Breast epithelium (tissue), 3 donors: ENCODE measurements around the gene RNH1.

Experiments
- POLR2A ChIP-seq: fragments of 450-650 bp; IDR thresholded peaks from one replicate; pipeline ENCODE4 v1.6.1; 2016; ENCODE audit warnings: antibody characterized with exemption, mild to moderate bottlenecking, moderate library complexity
- POLR2AphosphoS5 ChIP-seq, 3 donors: sonication (generic); formaldehyde crosslinking; IDR thresholded peaks; one replicate each; pipeline ENCODE4 v1.6.1; 2017; ENCODE audit warnings: antibody characterized with exemption in 3 of 3
- TF ChIP-seq, protein P1 (sequence below), 3 donors: fragments of 450-650 bp; IDR thresholded peaks; one replicate each; pipeline ENCODE4 v1.5.1; 2016 to 2017; ENCODE audit warnings: antibody characterized with exemption in 3 of 3, mild to moderate bottlenecking in 3 of 3, moderate library complexity in 3 of 3

DNA sequence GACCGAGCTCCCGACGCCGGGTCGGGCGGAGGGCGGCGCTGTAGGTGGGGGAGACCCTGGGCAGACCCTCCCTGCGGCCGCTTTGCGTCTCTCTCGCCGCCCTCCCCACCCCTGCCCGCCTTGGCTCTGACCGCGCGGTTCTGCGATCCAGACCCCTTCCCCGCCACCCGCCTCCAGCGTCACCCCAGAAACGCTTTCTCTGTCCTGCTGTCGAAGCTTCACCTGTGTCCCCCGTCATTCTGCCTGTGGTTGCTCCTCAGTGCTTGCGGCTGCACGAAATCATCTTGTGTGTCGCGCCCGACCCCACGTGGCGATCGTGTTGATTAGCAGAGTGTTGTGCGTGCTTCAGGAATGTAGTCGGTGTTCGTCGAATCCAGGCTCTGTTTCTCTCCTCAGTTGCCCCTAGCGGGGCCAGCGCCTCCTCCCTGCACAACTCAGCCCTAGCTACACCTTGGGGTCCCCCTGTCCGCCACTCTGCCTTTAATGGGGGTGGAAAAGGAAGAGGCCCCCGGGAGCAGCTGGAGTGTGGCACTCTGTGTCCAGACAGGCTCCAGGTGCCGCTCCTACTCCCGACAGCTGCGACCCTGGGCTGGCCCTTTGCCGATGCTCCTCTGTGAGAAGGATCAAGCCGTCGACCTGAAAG, 56.1 kb downstream of the RNH1 start:
- TF ChIP-seq, protein P1, sequence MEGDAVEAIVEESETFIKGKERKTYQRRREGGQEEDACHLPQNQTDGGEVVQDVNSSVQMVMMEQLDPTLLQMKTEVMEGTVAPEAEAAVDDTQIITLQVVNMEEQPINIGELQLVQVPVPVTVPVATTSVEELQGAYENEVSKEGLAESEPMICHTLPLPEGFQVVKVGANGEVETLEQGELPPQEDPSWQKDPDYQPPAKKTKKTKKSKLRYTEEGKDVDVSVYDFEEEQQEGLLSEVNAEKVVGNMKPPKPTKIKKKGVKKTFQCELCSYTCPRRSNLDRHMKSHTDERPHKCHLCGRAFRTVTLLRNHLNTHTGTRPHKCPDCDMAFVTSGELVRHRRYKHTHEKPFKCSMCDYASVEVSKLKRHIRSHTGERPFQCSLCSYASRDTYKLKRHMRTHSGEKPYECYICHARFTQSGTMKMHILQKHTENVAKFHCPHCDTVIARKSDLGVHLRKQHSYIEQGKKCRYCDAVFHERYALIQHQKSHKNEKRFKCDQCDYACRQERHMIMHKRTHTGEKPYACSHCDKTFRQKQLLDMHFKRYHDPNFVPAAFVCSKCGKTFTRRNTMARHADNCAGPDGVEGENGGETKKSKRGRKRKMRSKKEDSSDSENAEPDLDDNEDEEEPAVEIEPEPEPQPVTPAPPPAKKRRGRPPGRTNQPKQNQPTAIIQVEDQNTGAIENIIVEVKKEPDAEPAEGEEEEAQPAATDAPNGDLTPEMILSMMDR (IDR thresholded peaks at IDR 0.05) = peak in 2 of 3 donors; percentile 11 to 30
- TF ChIP-seq POLR2AphosphoS5 (IDR thresholded peaks at IDR 0.05) (peak in 2 of 3 donors; percentile 20 to 23), POLR2A (no peak)
